HG02870 (cell line): ENCODE measurements around the gene TMPRSS6.

Source experiments
- ATAC-seq: cut with Tn5 transposase; IDR thresholded peaks from one replicate; pipeline ENCODE4 v1.9.1; 2021; ENCODE audit warnings: mild to moderate bottlenecking, moderate library complexity; ENCODE audit not compliant: unreplicated experiment

The TMPRSS6 gene

DNA sequence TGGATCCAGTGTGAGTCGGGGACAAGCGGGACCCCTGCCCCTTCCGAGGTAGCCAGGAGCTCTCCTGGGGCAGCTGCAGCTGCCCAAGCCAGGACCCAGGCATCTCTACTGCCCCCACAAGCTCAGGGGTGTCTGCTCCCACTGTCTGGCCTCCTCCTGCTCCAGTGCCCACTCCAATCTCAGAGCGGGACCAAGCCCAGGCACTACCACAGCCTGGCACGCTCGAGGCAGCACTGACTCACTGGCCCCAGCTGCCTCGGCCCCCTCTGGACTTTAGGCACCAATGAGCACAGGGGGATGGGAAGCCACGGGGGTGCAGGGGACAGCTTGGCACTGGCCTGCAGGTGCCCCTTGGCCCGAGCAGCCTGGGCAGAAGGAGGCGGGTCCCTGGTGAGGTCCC, 32.0 kb upstream of the TMPRSS6 start:
- no peak for ATAC-seq

DNA sequence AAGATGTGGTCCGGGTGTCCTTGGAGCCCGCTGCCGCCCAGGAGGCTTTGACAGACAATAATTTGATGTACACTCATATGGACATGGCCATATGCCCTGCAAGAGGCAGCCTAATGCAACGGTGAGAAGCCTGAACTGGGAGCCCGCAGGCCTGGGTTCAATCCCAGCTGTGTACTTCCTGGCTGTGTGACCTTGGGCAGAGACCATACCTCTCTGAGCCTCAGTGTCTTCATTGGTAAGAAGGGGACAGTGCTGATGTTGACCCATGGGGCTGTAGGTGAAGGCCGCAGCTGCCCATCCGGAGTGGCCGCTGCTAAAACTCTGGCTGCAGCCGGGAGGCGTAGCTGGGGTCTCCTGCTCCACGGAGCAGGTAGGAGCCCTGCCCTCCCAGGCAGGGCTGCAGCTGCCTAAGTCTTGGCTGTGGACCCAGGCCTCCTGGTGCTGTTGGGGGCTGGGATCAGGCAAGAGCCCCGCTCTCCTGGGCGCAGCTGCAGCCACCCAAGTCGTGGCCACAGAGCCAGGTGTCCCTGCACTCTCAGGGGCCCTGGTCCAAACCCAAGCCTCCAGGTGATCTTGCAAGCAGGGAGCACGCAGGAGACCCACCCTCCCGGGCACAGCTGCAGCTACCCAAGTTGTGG, 31.3 kb upstream of the TMPRSS6 start:
- no peak for ATAC-seq

DNA sequence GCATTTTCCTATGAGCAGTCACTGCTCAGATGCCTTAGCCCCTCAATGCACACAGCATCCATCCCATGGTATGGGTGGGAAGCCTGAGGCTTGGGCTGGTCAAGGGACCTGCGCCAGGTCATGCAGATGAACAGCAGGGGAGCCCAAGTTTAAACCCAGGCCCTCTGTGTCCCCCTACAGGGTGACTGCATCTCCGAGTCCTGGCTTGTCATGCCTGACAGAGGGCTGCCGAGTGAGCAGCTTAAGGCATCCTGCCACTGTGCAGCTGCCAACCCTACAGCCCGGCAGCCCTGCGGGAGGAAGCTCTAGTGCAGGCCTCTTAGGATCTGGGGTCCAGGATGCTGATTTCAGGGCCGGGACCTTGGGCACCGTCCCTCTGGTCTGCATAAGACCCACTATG, 30.2 kb upstream of the TMPRSS6 start:
- ATAC-seq = no peak

DNA sequence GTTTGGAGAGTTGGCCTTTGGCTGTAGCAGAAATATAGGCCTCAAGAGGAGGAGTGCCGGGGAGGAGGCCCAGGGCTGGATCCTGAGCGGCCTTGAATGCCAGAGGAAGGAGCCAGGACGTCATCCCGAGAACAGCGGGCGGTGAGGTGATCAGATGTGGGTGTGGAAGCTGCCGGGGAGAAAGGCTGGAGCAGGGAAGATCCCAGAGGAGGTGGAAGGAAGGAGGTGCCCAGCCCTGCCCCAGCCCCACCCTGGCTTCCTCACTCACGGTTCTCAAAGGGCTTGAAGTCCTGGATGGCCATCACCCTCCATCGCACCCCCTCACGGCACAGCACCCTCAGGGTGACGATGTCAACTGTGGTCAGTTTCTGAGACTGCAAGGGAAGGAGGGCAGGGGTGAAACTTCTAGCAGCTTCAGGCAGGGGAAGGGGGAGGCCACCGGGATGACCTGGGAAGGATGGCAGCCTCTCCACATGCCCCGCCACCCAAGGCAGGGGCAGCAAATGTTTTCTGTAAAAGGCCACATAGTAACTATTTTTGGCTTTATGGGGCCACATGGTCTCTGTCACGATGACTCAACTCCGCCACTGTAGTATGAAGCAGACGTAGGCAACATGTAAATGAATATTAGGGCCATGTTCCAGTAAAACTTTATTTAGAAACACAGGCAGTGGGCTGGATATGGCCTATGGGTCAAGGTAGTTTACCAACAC, 29.5 kb upstream of the TMPRSS6 start:
- ATAC-seq = no peak

DNA sequence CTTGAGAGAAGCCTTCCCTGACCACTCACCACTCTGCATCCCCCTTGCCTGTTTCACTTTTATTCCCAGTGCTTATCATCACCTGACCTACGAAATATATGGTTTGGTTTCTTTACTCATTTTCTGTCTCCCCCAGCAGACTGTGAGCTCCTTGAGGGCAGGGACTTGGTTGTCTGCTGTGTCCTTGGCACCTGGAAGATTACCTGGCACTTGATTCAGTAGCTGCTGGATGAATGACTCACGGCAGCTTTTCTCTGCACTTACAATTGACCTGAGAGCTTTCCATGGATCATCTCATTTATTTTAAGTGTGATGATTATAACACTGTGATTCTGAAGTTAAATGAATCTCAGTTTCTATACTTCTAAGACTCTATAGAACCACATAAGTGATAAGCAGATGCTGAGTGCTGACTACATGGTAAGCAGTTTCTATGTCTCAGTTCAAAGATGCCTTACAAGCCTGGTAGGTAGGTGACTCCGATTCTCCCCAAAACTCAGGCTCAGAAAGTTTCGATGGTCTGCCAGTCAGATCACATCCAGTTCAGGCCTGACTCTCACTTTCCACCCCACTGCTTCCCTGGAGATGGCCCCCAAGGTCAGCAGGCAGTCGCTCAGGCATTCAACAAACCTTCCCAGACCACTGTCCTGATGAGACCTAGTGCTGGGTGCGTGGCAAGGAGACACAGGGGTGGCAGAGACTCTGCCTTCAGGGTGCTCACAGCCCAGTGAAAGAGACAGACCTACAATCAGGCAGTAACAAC, 28.6 kb upstream of the TMPRSS6 start:
- no peak for ATAC-seq

DNA sequence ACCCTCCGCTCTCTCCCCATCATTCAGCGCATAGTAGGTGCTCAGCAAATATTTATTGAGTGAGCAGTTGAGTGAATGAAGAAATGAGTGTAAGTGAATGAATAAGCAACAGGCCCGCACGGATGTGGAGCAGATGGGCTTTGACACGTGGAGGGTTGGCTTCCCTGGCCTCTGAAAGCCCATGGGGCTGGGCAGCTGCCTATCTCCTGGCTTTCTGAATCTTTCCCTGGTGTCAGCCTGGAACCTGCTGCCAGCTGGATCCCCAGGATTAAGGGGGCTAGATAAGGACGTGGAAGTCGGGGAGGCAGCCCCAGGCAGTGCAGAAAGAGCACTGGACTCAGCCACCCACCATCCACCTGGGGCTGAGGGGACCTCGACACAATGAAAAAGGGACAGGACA, 27.6 kb upstream of the TMPRSS6 start:
- ATAC-seq = no peak

DNA sequence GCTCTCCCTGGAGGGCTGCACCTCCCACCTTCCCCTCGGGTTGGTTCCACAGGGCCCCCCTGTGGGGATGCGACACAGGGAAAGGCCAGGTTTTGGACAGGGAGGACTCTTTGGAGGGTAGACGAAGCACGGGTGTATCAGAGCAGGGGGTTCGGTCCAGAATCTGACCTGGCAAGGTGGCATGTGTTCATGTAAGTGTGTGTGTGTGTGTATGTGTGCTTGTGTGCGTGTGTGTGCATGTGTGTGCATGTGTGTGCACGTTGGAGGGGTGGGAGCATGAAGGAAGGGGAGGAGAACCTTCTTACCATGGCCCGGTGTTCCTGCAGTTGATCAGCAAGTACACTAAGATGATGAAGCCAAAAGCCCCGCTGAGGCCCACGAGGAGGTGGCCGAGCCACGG, 25.5 kb upstream of the TMPRSS6 start:
- ATAC-seq = no peak

DNA sequence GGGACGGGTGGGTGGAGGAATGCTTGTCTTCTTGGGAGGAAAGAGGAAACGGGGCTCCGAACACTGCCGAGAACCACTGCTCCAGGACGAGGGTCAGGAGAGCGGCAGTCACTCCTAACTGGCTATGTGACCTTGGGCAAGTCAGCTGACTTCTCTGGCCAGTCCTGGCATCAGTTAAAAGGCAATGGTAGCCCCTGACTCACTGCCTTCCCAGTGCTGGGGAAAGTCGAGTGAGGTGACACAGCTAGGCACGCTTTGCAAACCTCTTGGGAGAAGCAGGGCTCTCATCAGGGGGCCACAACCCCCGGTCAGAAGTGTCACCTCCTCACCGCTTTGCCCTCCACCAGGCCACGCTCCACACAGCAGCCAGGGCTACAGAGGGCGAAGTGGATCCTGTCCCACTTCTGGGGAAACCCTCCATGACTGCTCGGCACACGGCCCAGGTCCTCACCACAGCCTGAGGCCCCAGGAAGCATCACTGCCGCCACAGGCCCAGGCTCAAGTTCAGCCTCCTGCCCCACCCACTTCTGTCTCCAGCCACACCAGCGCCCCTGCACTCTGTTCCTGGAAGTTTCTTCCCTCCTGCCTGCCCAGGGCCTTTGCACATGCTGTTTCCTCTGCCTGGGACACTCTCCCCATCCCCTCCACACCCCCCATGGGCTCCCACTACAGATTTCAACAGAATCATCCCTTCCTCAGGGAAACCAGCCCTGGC, 23.9 kb upstream of the TMPRSS6 start:
- ATAC-seq = no peak

DNA sequence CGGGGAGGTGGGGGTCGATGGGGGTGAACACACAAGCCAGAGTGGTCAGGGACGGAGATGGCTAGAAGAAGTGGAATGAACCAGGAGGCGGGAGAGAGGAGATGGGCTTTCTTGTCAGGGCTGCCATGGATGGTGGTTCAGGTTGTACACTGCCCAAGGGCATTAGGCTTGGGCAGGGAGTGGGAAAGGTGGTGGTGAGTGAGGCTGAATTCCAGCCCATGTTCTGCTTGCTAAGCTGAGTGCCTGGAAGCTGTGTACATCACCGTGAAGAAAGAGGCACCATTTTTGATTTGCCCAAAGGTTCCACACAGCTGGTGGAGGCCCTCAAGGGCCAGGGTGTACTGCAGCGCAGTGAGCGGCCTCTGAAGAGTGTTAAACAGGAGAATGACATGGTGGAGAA, 23.3 kb upstream of the TMPRSS6 start:
- ATAC-seq = no peak

DNA sequence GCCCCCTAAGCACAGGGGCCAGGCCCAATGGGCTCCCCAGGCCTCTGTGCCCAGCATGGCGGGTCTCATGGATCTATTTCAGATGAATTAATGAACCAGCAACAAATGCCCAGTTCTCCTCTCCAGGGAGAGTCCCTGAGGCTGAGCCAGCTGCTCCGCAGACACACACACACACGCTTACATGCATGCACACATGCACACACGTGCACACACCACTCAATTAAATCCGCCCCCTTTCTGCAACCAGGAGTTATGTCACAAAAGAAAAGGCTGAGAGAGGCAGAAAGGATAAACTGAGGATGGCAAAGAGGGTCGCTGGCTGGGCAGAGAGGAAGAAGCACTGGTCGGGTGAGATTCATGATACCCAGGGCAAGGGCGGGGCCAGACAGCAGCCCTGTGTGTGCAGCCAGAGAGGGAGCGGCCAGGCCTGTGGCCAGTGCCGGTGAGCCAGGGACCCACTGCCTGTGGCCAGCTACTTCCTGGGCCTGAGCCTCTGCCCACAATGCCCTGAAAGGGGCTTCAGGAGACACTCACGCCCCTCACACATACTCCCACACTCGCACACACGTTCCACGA, 20.4 kb upstream of the TMPRSS6 start:
- no peak for ATAC-seq

DNA sequence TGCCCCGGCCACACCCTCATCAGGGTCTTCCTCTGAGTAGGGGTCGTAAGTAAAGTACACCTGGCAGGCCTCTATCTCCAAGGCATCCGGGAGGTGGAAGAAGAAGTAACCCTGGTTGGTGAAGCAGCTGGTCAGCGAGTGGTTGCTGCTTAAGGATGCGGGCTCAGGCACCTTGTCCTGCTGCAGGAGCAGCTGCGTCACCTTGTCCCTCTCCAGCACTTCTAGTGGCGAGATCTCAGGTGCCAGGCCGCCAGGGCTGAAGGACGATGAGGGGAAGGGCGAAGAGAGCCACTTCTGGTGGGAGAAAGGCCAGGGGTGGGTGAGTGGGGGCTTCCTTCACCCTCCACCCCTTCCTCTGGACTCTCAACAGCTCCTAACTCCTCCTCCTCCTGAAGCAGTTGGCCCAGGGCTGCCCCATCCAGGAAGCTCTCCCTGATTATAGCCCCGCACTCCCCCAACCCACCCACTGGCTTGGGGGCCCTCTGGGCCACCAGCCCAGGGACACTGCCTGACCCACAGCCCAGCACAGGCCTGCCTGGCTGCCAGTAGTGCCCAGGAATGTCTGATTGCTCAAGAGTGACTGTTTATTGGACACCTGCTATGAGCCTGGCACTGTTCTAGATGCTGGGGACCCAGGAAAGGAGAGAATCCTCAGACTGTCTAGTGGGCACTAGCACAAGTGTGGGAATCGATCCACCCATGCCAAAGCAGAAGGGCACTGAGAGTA, 19.2 kb upstream of the TMPRSS6 start:
- ATAC-seq = no peak

DNA sequence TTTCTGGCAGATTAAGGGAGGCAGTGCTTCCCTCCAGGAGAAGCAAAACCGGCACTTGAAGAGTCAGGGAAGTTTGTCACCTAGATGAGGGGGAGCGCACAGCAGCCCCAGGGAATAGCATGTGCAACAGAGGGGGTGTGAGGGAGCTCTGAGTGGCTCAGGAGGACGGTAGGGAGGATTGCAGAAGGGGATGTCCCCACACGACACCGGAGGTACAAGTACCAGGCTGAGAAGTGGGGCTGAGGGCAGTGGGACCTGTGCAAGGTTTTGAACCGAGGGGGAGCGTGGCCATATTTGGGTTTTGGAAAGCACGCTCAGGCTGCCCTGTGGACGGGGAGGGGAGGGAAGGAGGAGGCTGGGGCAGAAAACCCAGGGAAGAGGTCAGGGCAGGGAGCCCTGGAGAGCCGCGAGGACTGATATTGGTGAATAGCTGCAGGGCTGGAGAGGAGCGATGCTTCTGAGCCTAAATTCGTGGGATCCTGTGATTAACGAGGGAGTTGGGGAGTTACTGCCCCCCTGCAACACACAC, 17.9 kb upstream of the TMPRSS6 start:
- no peak for ATAC-seq

DNA sequence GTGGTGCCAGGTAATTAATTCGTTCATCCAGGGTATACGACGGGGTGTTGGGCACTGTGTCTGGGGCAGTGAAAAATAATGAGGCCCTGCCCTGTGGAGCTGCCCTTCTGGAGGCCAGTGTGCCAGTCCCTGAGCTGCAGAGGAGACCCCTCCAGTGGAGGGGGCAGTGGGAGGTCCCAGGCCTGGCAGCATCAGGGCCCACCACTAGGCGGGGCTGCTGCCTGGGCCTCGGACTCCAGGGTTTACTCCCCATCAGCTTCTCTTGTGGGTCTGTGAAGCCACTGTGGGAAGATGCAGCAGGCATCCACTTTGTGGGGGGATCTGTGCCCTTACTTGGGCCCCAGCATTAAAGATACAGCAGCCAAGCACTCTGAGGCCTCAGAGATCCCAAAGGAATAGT, 17.4 kb upstream of the TMPRSS6 start:
- ATAC-seq = no peak

DNA sequence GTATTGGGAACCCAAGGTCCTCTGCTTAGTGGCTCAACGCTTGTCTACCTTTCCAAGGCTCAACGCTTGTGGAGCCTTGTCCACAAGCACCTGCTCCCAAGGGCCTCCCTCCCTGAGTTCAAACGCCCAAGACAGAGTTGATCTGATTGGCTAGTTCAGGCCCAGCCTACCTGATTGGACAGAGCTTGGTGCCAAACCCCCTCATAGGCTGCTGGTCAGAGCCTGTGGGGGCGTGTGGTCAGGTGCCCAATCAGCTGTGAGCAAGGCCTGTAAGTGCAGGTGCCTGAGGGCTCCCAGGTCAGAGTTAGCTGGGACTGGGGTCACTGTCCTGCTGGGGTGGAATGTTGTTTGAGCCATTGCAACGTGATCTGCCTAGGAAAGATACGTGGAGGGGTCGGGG, 16.9 kb upstream of the TMPRSS6 start:
- no peak for ATAC-seq

DNA sequence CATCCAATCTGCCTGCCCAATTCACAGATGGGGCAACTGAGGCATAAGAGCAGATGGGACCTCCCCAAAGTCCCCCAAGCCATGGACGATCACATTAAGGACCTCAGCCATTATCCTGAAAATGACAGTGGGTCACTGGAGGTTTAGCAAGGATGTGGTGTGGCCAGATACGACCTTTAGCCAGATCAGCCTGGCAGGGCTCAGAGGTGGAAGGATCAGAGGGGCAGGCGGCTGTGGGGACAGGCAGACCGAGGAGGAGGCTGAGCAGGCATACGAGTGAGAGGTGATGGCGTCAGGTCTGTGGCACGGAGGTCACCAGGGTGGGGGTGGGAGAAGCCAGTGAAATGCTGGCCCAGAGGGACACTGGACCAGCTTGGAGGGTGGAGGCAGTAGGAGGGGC, 14.1 kb upstream of the TMPRSS6 start:
- no peak for ATAC-seq

DNA sequence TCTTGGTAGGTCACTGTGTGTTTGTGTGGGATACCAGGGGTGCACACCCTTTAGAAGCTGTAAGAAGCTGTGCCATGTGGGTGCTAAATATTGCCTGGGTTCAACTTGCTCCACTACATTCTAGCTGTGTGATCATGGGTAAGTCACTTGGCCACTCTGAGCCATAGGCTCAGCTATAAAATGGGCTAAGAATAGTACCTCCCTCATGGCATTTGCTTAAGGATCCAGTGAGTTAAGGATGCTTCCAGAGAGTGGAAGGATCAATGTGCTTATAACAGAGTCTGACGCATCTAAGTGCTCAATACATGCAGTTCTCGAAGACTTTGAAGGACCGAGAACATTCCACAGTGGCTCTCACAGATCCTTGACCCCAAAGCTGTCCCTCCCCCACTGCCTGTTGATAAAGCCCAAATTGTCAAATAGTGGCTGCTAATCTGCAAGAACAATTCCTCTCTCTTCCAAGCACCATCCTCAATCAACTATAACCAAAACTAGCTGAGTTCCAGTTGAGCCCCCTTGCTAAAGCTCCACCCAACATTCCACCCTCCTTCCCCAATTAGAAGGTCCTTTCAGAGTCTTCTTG, 13.2 kb upstream of the TMPRSS6 start:
- no peak for ATAC-seq

DNA sequence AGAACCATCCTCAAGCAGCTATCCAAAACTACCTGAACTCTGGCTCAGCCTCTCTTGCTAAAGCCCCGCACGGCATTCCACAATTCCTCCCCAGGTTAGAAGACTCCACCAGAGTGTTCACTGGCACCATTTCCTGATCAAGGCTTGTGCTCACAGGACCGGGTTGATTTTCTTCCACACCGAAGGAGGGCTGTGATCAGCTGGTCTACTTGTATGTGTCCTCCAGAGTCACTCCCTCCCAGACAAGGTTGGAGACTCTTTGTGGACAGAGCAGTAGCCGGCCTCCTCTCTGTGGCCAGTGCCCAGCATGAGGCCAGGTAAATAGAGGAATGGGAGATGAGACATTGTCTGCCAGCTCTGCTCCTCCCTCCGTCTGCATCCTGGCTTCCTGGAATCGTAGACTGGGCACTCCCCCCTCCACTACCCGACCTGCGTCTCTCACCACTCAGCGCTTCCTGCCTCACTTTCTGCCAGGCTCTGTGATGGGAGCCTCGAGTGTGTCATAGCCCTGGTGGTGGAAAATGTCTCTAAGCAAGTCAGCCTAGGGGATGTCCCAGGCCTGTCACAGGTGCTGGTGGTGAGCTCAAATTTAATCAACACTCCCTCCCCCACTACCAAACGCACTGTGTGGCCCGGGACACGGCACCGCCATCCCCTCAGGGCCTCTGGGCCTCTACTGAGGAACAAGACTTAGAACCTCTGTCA, 12.5 kb upstream of the TMPRSS6 start:
- ATAC-seq = peak; percentile 85

DNA sequence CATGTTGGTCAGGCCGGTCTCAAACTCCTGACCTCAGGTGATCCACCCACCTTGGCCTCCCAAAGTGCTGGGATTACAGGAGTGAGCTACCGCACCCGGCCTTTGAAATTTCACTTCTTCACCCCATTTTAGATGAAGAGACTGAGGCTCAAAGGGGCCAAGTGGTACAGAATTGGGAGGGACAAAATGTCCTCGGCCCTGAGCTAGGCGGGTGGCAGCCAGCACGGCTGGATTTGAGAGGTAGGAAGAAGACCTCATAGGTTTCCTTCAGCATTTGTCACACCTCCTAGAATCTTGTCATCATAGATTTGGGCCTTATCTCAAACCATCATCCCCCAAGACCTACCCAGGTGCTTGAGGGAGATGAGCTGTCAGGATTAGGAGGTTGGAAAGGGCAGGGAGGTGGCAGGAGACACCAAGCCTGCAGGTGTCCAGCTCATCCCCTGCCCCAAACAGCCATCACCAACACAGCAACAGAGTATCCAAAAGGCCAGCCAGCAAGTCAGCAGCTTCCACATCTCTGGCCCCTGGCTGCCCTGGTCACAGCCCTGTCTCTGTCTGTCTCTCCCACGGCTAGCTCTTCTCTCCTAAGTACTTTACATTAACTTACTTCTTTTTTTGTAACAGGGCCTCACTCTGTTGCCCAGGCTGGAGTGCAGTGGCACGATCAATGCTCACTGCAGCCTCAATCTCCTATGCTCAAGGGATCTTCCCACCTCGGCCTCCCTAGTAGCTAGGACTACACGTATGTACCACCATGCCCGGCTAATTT, 11.2 kb upstream of the TMPRSS6 start:
- no peak for ATAC-seq

DNA sequence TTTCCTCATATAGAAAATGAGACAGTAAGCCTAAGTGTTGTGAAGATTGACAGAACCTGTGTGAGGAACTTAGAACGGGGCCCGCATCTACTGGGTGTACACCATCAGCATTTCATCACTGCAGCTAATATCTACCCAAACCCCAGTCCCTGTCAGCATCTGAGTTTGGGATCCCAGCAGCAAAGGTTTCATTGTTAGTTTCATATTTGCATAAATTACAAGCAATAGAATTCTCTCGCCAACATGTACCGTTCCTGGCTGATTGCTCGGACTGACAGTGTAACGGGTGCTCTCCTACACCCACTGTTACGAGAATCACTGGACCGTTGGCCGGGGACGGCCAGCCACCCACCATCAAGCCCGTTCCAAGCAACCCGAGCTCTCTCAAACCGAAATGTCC, 10.4 kb upstream of the TMPRSS6 start:
- no peak for ATAC-seq
